PC-9 (cell line): ENCODE data around the gene ABCC3.

Source experiments
- EZH2 ChIP-seq: fragments of 200-600 bp; sonication (generic); IDR thresholded peaks from 2 replicates; pipeline ENCODE4 v1.8.0; 2017; ENCODE audit warnings: antibody characterized with exemption, low read depth
- TF ChIP-seq, protein P1 (sequence below): fragments of 200-600 bp; sonication (generic); conservative IDR thresholded peaks from 2 replicates; pipeline ENCODE4 v1.6.1; 2017; ENCODE audit warnings: mixed run types, antibody characterized with exemption, mild to moderate bottlenecking, moderate library complexity

DNA sequence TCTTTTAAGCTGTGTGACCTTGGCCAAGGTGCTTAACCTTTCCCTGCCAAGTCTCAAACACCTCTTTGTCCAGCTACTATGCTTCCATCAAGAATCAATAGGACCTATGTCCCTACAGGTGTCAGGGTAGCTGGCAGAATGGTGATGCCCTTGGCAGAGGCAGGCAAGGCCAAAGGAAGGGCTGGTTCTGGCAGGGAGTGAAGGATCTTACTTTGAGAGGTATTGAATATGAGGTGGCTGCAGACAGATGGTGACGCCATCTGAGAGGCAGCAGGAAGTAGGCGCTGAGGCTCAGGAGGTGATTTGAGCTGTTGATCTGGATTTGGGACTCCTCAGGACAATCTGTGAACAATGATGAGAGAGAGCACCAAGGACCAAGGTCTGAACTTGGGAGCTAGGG is 12.5 kb downstream of the ABCC3 start:
- no peak for TF ChIP-seq EZH2
- TF ChIP-seq, protein P1, sequence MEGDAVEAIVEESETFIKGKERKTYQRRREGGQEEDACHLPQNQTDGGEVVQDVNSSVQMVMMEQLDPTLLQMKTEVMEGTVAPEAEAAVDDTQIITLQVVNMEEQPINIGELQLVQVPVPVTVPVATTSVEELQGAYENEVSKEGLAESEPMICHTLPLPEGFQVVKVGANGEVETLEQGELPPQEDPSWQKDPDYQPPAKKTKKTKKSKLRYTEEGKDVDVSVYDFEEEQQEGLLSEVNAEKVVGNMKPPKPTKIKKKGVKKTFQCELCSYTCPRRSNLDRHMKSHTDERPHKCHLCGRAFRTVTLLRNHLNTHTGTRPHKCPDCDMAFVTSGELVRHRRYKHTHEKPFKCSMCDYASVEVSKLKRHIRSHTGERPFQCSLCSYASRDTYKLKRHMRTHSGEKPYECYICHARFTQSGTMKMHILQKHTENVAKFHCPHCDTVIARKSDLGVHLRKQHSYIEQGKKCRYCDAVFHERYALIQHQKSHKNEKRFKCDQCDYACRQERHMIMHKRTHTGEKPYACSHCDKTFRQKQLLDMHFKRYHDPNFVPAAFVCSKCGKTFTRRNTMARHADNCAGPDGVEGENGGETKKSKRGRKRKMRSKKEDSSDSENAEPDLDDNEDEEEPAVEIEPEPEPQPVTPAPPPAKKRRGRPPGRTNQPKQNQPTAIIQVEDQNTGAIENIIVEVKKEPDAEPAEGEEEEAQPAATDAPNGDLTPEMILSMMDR = no peak
